Cardiac fibroblast (primary cell): ENCODE data around the gene XYLT1.
A peak's percentile ranks its signal among the peaks of the same experiment; 100 is the strongest.

Experiments
- DNase-seq, 2 donors: peaks; one replicate each; pipeline versions ENCODE4 v3.0.0 to v3.0.0-alpha.2; 2010; ENCODE audit warnings: low read depth in 2 of 2
- H3K4me3 ChIP-seq, 2 donors: replicated peaks in 1 of 2; 1 replicate in 1 of 2; 2 replicates in 1 of 2; pipeline ENCODE4 v1.5.1; 2011; ENCODE audit warnings: low read depth in 2 of 2, low read length in 2 of 2, mild to moderate bottlenecking in 2 of 2, moderate library complexity in 1 of 2
- CTCF ChIP-seq: IDR thresholded peaks from one replicate; pipeline ENCODE4 v1.5.1; 2011; ENCODE audit warnings: low read depth, mild to moderate bottlenecking, low read length, inconsistent platforms

Gene XYLT1

GRCh38 chr16:17381784-17382183, 89.0 kb downstream of the XYLT1 start:
- DNase-seq: no peak
- TF ChIP-seq CTCF: no peak
- H3K4me3 ChIP-seq: no peak overlapping the region

GRCh38 chr16:17380613-17381012, 90.1 kb downstream of the XYLT1 start:
- no peak overlapping the region for H3K4me3 ChIP-seq
- no peak for TF ChIP-seq CTCF
- DNase-seq: peak in 1 of 2 donors; percentile 38

- H3K4me3 ChIP-seq: no peak overlapping the region
- DNase-seq: peak in 1 of 2 donors; percentile 48
- TF ChIP-seq CTCF: no peak
Observed at GRCh38 chr16:17379121-17379571, 91.6 kb downstream of the XYLT1 start.

GRCh38 chr16:17377360-17378324, 93.1 kb downstream of the XYLT1 start:
- no peak for TF ChIP-seq CTCF
- DNase-seq: no peak
- H3K4me3 ChIP-seq: no peak overlapping the region

GRCh38 chr16:17375461-17376304, 95.1 kb downstream of the XYLT1 start:
- DNase-seq: no peak
- no peak for TF ChIP-seq CTCF
- H3K4me3 ChIP-seq: no peak overlapping the region

- no peak for DNase-seq
- no peak overlapping the region for H3K4me3 ChIP-seq
- no peak for TF ChIP-seq CTCF
Observed at GRCh38 chr16:17374668-17375255, 96.0 kb downstream of the XYLT1 start.
